ENCODE results near the gene MPRIP. TPM values are rescaled to one million over a fixed set of nuclear protein-coding genes. Genes with fewer than 3 reads are reported as not detected.
A peak's percentile ranks its signal among the peaks of the same experiment; 100 is the strongest.

The MPRIP gene
- total RNA-seq, 1 donor from 2014 or later, result 293 TPM

GRCh38 chr17:17205368-17206123, 163.3 kb downstream of the MPRIP start:
- no peak for DNase-seq (ENCODE audit: low spot score)

GRCh38 chr17:17206124-17206912, 164.1 kb downstream of the MPRIP start, which contains the start of gene PLD6:
Gene PLD6, minus strand, starts transcription at chr17:17206333. Its CDS starts 47 bp downstream, at chr17:17206286.
- peak; percentile 95 for DNase-seq (ENCODE audit: low spot score)

GRCh38 chr17:17206913-17207335, 164.7 kb downstream of the MPRIP start:
- no peak for DNase-seq (ENCODE audit: low spot score)

- DNase-seq (ENCODE audit: low spot score), result no peak
Observed at GRCh38 chr17:17207998-17208397, 165.7 kb downstream of the MPRIP start.

- no peak for DNase-seq (ENCODE audit: low spot score)
Observed at GRCh38 chr17:17213775-17214174, 171.5 kb downstream of the MPRIP start.

GRCh38 chr17:17214646-17215436, 172.6 kb downstream of the MPRIP start:
- no peak for DNase-seq (ENCODE audit: low spot score)

GRCh38 chr17:17215575-17215974, 173.3 kb downstream of the MPRIP start:
- no peak for DNase-seq (ENCODE audit: low spot score)

GRCh38 chr17:17216236-17216635, 174.0 kb downstream of the MPRIP start:
- no peak for DNase-seq (ENCODE audit: low spot score)

- no peak for DNase-seq (ENCODE audit: low spot score)
Observed at GRCh38 chr17:17216776-17217175, 174.5 kb downstream of the MPRIP start.

- no peak for DNase-seq (ENCODE audit: low spot score)
Observed at GRCh38 chr17:17217995-17218394, 175.7 kb downstream of the MPRIP start.

GRCh38 chr17:17220529-17220928, 178.3 kb downstream of the MPRIP start:
- DNase-seq (ENCODE audit: low spot score), result no peak

GRCh38 chr17:17221329-17221728, 179.1 kb downstream of the MPRIP start:
- DNase-seq (ENCODE audit: low spot score), result no peak

GRCh38 chr17:17223736-17224135, 181.5 kb downstream of the MPRIP start:
- no peak for DNase-seq (ENCODE audit: low spot score)

- no peak for DNase-seq (ENCODE audit: low spot score)
Observed at GRCh38 chr17:17224137-17224536, 181.9 kb downstream of the MPRIP start.

- no peak for DNase-seq (ENCODE audit: low spot score)
Observed at GRCh38 chr17:17225901-17226300, 183.6 kb downstream of the MPRIP start.

- no peak for DNase-seq (ENCODE audit: low spot score)
Observed at GRCh38 chr17:17226451-17227265, 184.4 kb downstream of the MPRIP start.

GRCh38 chr17:17227608-17228520, 185.6 kb downstream of the MPRIP start:
- no peak for DNase-seq (ENCODE audit: low spot score)

GRCh38 chr17:17228521-17229279, 186.4 kb downstream of the MPRIP start:
- DNase-seq (ENCODE audit: low spot score), result no peak

Measured in mesenteric fat pad (tissue), 1 donor.